MCF 10A (cell line): ENCODE results near the gene CCDC33. TPM values are rescaled to one million over a fixed set of nuclear protein-coding genes. Genes with fewer than 3 reads are reported as not detected.
A peak's percentile ranks its signal among the peaks of the same experiment; 100 is the strongest.

Experiments
- BruUV-seq: library from RNA; stranded (reverse); fragments of 400-500 nt; replicated peaks from 2 replicates; lab custom pipeline; 2021; lab: Mats Ljungman, UMichigan
- CTCF ChIA-PET: fragments of 300-600 bp; sonication (Branson Sonifier 250); formaldehyde crosslinking; extraction: SDS; loops from one replicate; lab custom pipeline; 2021; ENCODE audit warnings: antibody characterized with exemption, inconsistent platforms; lab: Yijun Ruan, JAX
- POLR2A ChIA-PET: fragments of 300-600, 350-650 bp; sonication (Branson Sonifier 250); formaldehyde crosslinking; extraction: SDS; loops from one replicate; lab custom pipeline; 2020; ENCODE audit warnings: antibody characterized with exemption, inconsistent platforms; lab: Yijun Ruan, JAX
- DNase-seq: peaks from one replicate; pipeline ENCODE4 v3.0.0-alpha.2; 2018; ENCODE audit not compliant: unreplicated experiment
- H3K27ac Mint-ChIP-seq: one replicate; pipeline ENCODE4 v1.8.0; 2022; ENCODE audit warnings: mild to moderate bottlenecking, low read depth, mixed read lengths; ENCODE audit not compliant: unreplicated experiment
- H3K27me3 Mint-ChIP-seq: one replicate; pipeline ENCODE4 v1.8.0; 2022; ENCODE audit warnings: mixed read lengths; ENCODE audit not compliant: insufficient read depth, unreplicated experiment
- H3K36me3 Mint-ChIP-seq: one replicate; pipeline ENCODE4 v1.8.0; 2022; ENCODE audit warnings: mild to moderate bottlenecking, moderate library complexity, mixed read lengths; ENCODE audit not compliant: insufficient read depth, unreplicated experiment
- H3K4me1 Mint-ChIP-seq: one replicate; pipeline ENCODE4 v1.8.0; 2022; ENCODE audit warnings: mixed read lengths; ENCODE audit not compliant: insufficient read depth, unreplicated experiment
- H3K4me3 Mint-ChIP-seq: one replicate; pipeline ENCODE4 v1.8.0; 2022; ENCODE audit warnings: mild to moderate bottlenecking, moderate library complexity, mixed read lengths; ENCODE audit not compliant: unreplicated experiment
- H3K9me3 Mint-ChIP-seq: one replicate; pipeline ENCODE4 v1.8.0; 2022; ENCODE audit warnings: mixed read lengths; ENCODE audit not compliant: unreplicated experiment
- CTCF ChIP-seq: fragments of 200-600 bp; IDR thresholded peaks from one replicate; pipeline ENCODE4 v1.8.0; 2022; ENCODE audit warnings: antibody characterized with exemption, mild to moderate bottlenecking; ENCODE audit not compliant: unreplicated experiment
- intact Hi-C: fragments of 100-400 bp; cut with micrococcal nuclease; formaldehyde crosslinking; loops from 2 replicates; pipeline ENCODE4 v1.14.1; 2022
- total RNA-seq: library from RNA; stranded (reverse); gene quantifications from 2 replicates; pipeline ENCODE4 v1.2.3, GENCODE V29; 2022

The CCDC33 gene
- total RNA-seq, 1 experiment from 2014 or later: not detected

DNA sequence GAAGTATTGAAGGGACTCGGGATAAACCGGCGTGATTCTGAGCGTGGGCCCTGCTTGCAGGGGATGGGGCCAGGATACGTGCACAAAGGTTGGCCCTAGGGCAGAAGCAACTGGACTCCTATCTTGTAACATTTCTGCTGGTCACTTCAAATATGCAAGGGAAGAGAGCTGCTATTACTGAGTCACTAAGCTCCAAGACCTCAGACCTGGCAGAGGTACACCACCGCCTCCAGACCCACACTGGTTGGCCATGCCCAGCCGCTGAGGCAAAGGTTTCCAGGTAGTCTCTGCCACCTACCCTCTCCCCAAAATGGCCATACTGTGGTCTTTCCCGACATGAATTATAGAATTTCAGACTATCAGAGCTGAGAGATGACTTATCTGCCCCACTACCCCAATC lies 20.2 kb upstream of the CCDC33 start:
- DNase-seq: peak; percentile 67
- BruUV-seq: no TSS peak
- CTCF ChIA-PET: interaction anchor here (0.7 kb wide), 1 partner anchor 69 kb away, joined by 3 read pairs; no protein-coding TSS in a partner anchor
- POLR2A ChIA-PET: no interaction called here
- H3K9me3 Mint-ChIP-seq: no peaks in the 10 kb centered on the region
- no peak for TF ChIP-seq CTCF
- peaks cover 18% of the 10 kb centered on the region for H3K4me1 Mint-ChIP-seq
- no peaks in the 10 kb centered on the region for H3K36me3 Mint-ChIP-seq
- peak overlapping the region; percentile 3 for H3K4me3 Mint-ChIP-seq
- intact Hi-C loops: no loop called here
- H3K27ac Mint-ChIP-seq: no peak overlapping the region
- H3K27me3 Mint-ChIP-seq: peaks cover 16% of the 10 kb centered on the region

GRCh38 chr15:74216949-74217348 lies 19.2 kb upstream of the CCDC33 start:
- Mint-ChIP-seq H3K36me3 (no peaks in the 10 kb centered on the region), H3K4me1 (peaks cover 18% of the 10 kb centered on the region), H3K4me3 (no peak overlapping the region), H3K27ac (no peak overlapping the region), H3K27me3 (peaks cover 23% of the 10 kb centered on the region), H3K9me3 (no peaks in the 10 kb centered on the region)
- ChIA-PET POLR2A (no interaction called here), CTCF (no interaction called here)
- no peak for TF ChIP-seq CTCF
- intact Hi-C loops: no loop called here
- BruUV-seq: no TSS peak
- DNase-seq: no peak

- Mint-ChIP-seq H3K36me3 (no peaks in the 10 kb centered on the region), H3K9me3 (no peaks in the 10 kb centered on the region), H3K4me1 (peaks cover 18% of the 10 kb centered on the region), H3K27me3 (peaks cover 23% of the 10 kb centered on the region), H3K27ac (no peak overlapping the region), H3K4me3 (no peak overlapping the region)
- BruUV-seq: no TSS peak
- intact Hi-C loops: no loop called here
- POLR2A ChIA-PET: no interaction called here
- peak; percentile 76 for DNase-seq
- CTCF ChIA-PET: no interaction called here
- no peak for TF ChIP-seq CTCF
These were observed 17.9 kb upstream of the CCDC33 start for GRCh38 chr15:74217907-74218885.

GRCh38 chr15:74220475-74221248 lies 15.5 kb upstream of the CCDC33 start:
- intact Hi-C loops: no loop called here
- BruUV-seq: no TSS peak
- H3K27ac Mint-ChIP-seq: no peak overlapping the region
- peaks cover 23% of the 10 kb centered on the region for H3K27me3 Mint-ChIP-seq
- POLR2A ChIA-PET: no interaction called here
- H3K4me3 Mint-ChIP-seq: no peak overlapping the region
- CTCF ChIA-PET: interaction anchor here (0.6 kb wide), 2 partner anchors 44 to 1760 kb away, joined by 3 read pairs; no protein-coding TSS in a partner anchor
- no peak for TF ChIP-seq CTCF
- no peaks in the 10 kb centered on the region for H3K9me3 Mint-ChIP-seq
- H3K36me3 Mint-ChIP-seq: no peaks in the 10 kb centered on the region
- H3K4me1 Mint-ChIP-seq: peaks cover 6% of the 10 kb centered on the region
- DNase-seq: no peak
